Panc1 (cell line): ENCODE measurements around the gene GGTA1. TPM values are rescaled to one million over a fixed set of nuclear protein-coding genes. Genes with fewer than 3 reads are reported as not detected.

ENCODE experiments used
- ATAC-seq: fragments of 200-7000 bp; cut with Tn5 transposase; 2 replicates; pipeline ENCODE4 v1.9.1; 2020; ENCODE audit warnings: mild to moderate bottlenecking, moderate library complexity
- BruUV-seq: library from RNA; stranded (reverse); fragments of 400-500 nt; replicated peaks from 2 replicates; lab custom pipeline; 2021; lab: Mats Ljungman, UMichigan
- CTCF ChIA-PET: fragments of 300-600 bp; sonication (Branson Sonifier 250); formaldehyde crosslinking; loops from one replicate; lab custom pipeline; 2022; ENCODE audit warnings: antibody characterized with exemption; lab: Charles Lee
- POLR2A ChIA-PET: fragments of 300-600 bp; sonication (Branson Sonifier 250); formaldehyde crosslinking; loops from one replicate; lab custom pipeline; 2022; ENCODE audit warnings: antibody characterized with exemption; lab: Charles Lee
- DNase-seq: peaks from one replicate; pipeline ENCODE4 v3.0.0-alpha.2; 2010; ENCODE audit warnings: low read depth, low spot score
- H3K27ac ChIP-seq: 2 replicates; pipeline ENCODE4 v1.5.1; 2011; ENCODE audit warnings: mild to moderate bottlenecking, low read length, inconsistent platforms
- H3K27me3 ChIP-seq: fragments of 200-500 bp; sonication (Bioruptor generic); 2 replicates; pipeline ENCODE4 v1.6.0; 2014; ENCODE audit warnings: low read length, inconsistent platforms; ENCODE audit not compliant: control insufficient read depth, insufficient read depth
- H3K36me3 ChIP-seq: fragments of 200-500 bp; sonication (Bioruptor generic); 2 replicates; pipeline ENCODE4 v1.5.1; 2014; ENCODE audit warnings: inconsistent platforms, mild to moderate bottlenecking, low read length, moderate library complexity; ENCODE audit not compliant: control insufficient read depth, insufficient read depth
- H3K4me1 ChIP-seq: 2 replicates; pipeline ENCODE4 v1.5.1; 2011; ENCODE audit warnings: inconsistent platforms, mild to moderate bottlenecking, low read length, moderate library complexity; ENCODE audit not compliant: control insufficient read depth, insufficient read depth
- H3K4me3 ChIP-seq, 2 experiments: 2 replicates each; pipeline ENCODE4 v1.5.1; 2011 to 2012; ENCODE audit warnings: low read depth in 2 of 2, low read length in 2 of 2, mild to moderate bottlenecking in 2 of 2, inconsistent platforms in 1 of 2, moderate library complexity in 1 of 2
- H3K9me3 ChIP-seq: fragments of 200-500 bp; sonication (Bioruptor generic); 2 replicates; pipeline ENCODE4 v1.5.1; 2014; ENCODE audit warnings: low read depth, mild to moderate bottlenecking, inconsistent platforms, low read length, moderate library complexity; ENCODE audit not compliant: control insufficient read depth, insufficient read depth
- POLR2AphosphoS5 ChIP-seq: IDR thresholded peaks from 2 replicates; pipeline ENCODE4 v1.6.1; 2012; ENCODE audit warnings: mild to moderate bottlenecking, low read depth, low read length, moderate library complexity
- SIN3A ChIP-seq: IDR thresholded peaks from 2 replicates; pipeline ENCODE4 v1.6.1; 2012; ENCODE audit warnings: low read depth, mild to moderate bottlenecking, low read length, moderate library complexity, borderline replicate concordance; ENCODE audit not compliant: insufficient read depth
- TCF7L2 ChIP-seq: IDR thresholded peaks from 2 replicates; pipeline ENCODE4 v1.6.1; 2011; ENCODE audit warnings: mild to moderate bottlenecking, low read depth, low read length, inconsistent platforms
- in situ Hi-C: cut with HindIII; loops from 2 replicates; pipeline ENCODE4 v1.10.0; 2016; ENCODE audit warnings: low sequenced_read_pairs, low pct_unique_long_range_greater_than_20kb
- intact Hi-C: fragments of 100-400 bp; cut with micrococcal nuclease; formaldehyde crosslinking; loops from one replicate; pipeline ENCODE4 v1.10.0; 2022; ENCODE audit not compliant: unreplicated experiment
- total RNA-seq: library from RNA; stranded (reverse); gene quantifications from one replicate; pipeline ENCODE4 v1.2.1, GENCODE V29; 2021; ENCODE audit not compliant: unreplicated experiment
- TF ChIP-seq, protein P1 (sequence below), 2 experiments: IDR thresholded peaks; 2 replicates each; pipeline ENCODE4 v1.6.1; 2011 to 2012; ENCODE audit warnings: low read depth in 2 of 2, control low read depth in 1 of 2, low read length in 1 of 2, mild to moderate bottlenecking in 1 of 2, moderate library complexity in 1 of 2; ENCODE audit not compliant: insufficient read depth in 1 of 2
- TF ChIP-seq, protein P2 (sequence below): fragments of 450-650 bp; IDR thresholded peaks from 2 replicates; pipeline ENCODE4 v1.5.1; 2017; ENCODE audit warnings: mild to moderate bottlenecking

GGTA1 gene
- total RNA-seq, 1 experiment from 2014 or later: not detected

DNA sequence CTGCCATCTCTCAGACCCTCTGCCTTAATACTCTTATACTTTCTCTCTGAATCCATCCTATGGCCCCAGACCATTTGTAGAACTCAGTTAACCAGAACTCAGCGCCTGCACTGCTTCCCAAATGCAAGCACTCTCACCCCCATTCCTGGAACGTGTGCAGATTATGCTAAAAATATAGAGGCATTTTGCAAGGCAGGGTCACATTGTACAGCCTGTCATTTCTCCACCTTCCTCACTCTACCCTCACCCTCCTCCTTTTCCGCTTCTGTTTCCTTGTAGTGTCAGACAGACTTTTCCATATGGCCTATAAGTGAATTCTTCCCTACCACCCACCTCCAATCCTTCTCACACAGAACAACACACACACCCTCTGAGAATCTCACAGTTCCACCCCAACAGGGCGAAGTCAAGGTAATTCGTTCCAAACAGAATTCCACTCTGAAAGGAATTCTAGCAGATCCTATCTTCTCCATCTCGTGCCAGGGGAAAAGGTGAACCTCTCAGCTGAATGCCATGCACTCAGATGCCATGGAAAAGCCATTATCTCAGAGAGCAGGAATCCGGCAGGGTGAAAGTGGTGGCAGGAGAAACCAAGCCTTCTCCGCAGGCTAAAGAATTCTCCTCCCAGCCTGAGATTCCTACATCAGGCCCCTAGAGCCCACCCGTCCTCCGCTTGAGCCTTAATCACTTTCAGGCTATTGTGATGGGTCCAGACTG is 25.3 kb downstream of the GGTA1 start:
- no peak overlapping the region for H3K27ac ChIP-seq
- no peaks in the 10 kb centered on the region for H3K9me3 ChIP-seq
- intact Hi-C loops: no loop called here
- no peak for TF ChIP-seq TCF7L2
- TF ChIP-seq POLR2AphosphoS5: no peak
- no peak for TF ChIP-seq SIN3A
- TF ChIP-seq, protein P1, sequence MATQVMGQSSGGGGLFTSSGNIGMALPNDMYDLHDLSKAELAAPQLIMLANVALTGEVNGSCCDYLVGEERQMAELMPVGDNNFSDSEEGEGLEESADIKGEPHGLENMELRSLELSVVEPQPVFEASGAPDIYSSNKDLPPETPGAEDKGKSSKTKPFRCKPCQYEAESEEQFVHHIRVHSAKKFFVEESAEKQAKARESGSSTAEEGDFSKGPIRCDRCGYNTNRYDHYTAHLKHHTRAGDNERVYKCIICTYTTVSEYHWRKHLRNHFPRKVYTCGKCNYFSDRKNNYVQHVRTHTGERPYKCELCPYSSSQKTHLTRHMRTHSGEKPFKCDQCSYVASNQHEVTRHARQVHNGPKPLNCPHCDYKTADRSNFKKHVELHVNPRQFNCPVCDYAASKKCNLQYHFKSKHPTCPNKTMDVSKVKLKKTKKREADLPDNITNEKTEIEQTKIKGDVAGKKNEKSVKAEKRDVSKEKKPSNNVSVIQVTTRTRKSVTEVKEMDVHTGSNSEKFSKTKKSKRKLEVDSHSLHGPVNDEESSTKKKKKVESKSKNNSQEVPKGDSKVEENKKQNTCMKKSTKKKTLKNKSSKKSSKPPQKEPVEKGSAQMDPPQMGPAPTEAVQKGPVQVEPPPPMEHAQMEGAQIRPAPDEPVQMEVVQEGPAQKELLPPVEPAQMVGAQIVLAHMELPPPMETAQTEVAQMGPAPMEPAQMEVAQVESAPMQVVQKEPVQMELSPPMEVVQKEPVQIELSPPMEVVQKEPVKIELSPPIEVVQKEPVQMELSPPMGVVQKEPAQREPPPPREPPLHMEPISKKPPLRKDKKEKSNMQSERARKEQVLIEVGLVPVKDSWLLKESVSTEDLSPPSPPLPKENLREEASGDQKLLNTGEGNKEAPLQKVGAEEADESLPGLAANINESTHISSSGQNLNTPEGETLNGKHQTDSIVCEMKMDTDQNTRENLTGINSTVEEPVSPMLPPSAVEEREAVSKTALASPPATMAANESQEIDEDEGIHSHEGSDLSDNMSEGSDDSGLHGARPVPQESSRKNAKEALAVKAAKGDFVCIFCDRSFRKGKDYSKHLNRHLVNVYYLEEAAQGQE (IDR thresholded peaks at IDR 0.05; ENCODE audit: insufficient read depth in 1 of 2, low read depth in 2 of 2, low read length in 1 of 2): no peak
- TF ChIP-seq, protein P2, sequence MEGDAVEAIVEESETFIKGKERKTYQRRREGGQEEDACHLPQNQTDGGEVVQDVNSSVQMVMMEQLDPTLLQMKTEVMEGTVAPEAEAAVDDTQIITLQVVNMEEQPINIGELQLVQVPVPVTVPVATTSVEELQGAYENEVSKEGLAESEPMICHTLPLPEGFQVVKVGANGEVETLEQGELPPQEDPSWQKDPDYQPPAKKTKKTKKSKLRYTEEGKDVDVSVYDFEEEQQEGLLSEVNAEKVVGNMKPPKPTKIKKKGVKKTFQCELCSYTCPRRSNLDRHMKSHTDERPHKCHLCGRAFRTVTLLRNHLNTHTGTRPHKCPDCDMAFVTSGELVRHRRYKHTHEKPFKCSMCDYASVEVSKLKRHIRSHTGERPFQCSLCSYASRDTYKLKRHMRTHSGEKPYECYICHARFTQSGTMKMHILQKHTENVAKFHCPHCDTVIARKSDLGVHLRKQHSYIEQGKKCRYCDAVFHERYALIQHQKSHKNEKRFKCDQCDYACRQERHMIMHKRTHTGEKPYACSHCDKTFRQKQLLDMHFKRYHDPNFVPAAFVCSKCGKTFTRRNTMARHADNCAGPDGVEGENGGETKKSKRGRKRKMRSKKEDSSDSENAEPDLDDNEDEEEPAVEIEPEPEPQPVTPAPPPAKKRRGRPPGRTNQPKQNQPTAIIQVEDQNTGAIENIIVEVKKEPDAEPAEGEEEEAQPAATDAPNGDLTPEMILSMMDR: no peak
- no peaks in the 10 kb centered on the region for H3K36me3 ChIP-seq
- no TSS peak for BruUV-seq
- no peak overlapping the region for H3K4me3 ChIP-seq
- H3K4me1 ChIP-seq: no peaks in the 10 kb centered on the region
- DNase-seq (no peak), ATAC-seq (no peak)
- in situ Hi-C loops: no loop called here
- POLR2A ChIA-PET: no interaction called here
- no peaks in the 10 kb centered on the region; the same call in 1 of the 2 replicates for H3K27me3 ChIP-seq
- CTCF ChIA-PET: no interaction called here

DNA sequence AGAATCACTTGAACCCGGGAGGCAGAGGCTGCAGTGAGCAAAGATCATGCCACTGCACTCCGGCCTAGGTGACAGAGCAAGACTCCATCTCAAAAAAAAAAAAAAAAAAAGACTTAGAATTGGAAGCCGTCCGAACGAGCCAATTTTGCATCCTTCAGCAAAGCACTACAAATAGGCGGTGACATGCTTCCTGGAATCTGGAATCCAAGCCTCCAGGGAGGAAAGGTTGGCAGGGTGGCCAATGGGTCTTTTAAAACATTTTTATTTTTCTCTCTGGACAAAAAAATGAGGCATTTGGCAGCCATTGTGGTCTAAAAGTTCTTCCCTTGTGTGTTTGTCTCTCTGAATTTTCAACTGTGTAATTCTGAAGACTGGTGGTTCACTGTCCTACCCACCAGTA is 26.4 kb downstream of the GGTA1 start:
- Histone ChIP-seq H3K36me3 (no peaks in the 10 kb centered on the region), H3K4me3 (no peak overlapping the region), H3K9me3 (no peaks in the 10 kb centered on the region), H3K27ac (no peak overlapping the region), H3K27me3 (no peaks in the 10 kb centered on the region; the same call in 1 of the 2 replicates), H3K4me1 (no peaks in the 10 kb centered on the region)
- intact Hi-C loops (no loop called here), in situ Hi-C loops (no loop called here)
- no TSS peak for BruUV-seq
- ChIA-PET CTCF (no interaction called here), POLR2A (interaction anchor here (0.7 kb wide), 1 partner anchor 13 kb away, joined by 3 read pairs; no protein-coding TSS in a partner anchor)
- DNase-seq: no peak
- ATAC-seq: no peak
- TF ChIP-seq, protein P2: no peak
- TF ChIP-seq SIN3A (no peak), TCF7L2 (no peak), POLR2AphosphoS5 (no peak)
- TF ChIP-seq, protein P1 (IDR thresholded peaks at IDR 0.05; ENCODE audit: insufficient read depth in 1 of 2, low read depth in 2 of 2, low read length in 1 of 2): no peak
